ENCODE measurements around the gene LIPE.
"Not testable (repeated sequence)": the region's sequence is repeated elsewhere in the genome, so short reads cannot be mapped to it uniquely, and the experiment has no call there.

The LIPE gene

DNA sequence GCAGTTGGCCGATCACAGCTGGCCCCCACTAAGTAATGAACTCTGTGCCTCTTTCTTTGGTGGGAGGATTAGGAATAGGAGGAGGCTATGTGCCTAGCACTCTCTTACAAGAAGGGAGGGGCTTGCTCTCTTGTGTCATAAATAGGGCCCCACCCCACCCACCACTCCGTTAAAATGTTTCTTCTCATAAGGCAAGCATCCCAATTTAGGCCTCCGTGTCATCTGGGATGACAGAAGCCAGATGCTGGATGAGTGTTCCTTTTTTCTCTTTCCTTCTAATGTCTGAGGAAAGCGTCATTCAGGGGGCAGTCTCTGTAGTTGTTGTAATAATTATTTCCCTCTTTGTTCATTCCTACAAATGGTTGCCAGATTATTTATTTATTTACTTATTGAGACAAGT lies at the start of gene LIPE:
Gene LIPE (minus strand): TSS at position 76 of the 400 bp plus-strand sequence. CDS start 239 bp downstream, outside the sequence.
- DNase-seq, result no peak

- no peak for DNase-seq
Observed at GRCh38 chr19:42475366-42475765, 48.2 kb upstream of the LIPE start.

GRCh38 chr19:42474743-42475142 lies 47.6 kb upstream of the LIPE start:
- no peak for DNase-seq

DNA sequence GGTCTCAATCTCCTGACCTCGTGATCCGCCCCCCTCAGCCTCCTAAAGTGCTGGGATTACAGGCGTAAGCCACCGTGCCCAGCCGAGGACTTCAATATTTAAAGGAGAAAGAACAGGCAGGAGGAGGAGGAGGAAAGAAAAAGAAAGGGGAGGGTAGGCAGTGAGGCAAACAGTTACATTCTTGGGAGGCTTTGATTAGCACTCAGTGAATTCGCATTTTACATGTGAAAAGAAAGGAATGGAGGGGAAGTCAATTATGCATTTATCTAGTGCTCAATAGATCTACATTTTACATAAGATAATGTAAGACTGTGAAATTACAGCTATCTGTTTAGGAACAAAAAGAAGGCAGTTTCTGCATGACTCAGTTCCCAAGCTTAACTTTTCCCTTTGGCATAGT lies 46.5 kb upstream of the LIPE start:
- DNase-seq, result no peak

- DNase-seq, result no peak
Observed at GRCh38 chr19:42472402-42473147, 45.4 kb upstream of the LIPE start.

DNA sequence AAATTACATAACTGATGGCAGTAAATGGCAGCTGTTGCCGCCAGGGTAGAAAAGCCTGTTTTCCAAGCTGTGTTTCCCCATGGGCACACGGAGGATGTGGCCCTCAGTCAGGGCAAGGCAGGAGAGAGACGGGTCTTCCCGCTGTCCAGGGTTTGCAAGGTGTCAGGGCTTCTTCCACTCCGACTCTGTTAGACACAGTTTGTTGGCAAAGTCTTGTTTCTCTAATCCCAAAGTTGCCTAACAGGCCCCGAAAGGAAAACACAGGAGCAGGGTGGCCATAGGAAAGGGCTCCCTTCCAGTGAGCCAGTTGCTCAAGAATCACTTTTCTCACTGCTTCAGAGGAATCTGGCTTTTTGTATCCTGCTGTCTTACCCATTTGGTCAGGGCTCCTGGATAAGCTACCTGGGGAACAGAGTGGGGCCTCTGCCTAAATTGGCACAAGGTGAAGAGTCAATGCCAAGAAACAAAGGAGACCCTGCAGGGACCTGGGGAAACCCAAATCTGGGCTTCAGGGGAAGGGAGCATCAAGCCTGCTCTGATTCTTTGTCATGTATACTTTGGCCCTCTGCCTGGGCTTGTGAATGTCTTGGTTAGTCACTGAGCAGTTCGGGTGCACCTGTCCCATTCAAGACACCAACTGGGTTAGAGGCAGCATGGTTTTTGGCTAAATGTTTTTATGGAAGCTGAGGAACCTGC lies 44.5 kb upstream of the LIPE start:
- no peak for DNase-seq

GRCh38 chr19:42469311-42470235 lies 42.4 kb upstream of the LIPE start:
- no peak for DNase-seq

- no peak for DNase-seq
Observed at GRCh38 chr19:42468273-42468796, 41.1 kb upstream of the LIPE start.

DNA sequence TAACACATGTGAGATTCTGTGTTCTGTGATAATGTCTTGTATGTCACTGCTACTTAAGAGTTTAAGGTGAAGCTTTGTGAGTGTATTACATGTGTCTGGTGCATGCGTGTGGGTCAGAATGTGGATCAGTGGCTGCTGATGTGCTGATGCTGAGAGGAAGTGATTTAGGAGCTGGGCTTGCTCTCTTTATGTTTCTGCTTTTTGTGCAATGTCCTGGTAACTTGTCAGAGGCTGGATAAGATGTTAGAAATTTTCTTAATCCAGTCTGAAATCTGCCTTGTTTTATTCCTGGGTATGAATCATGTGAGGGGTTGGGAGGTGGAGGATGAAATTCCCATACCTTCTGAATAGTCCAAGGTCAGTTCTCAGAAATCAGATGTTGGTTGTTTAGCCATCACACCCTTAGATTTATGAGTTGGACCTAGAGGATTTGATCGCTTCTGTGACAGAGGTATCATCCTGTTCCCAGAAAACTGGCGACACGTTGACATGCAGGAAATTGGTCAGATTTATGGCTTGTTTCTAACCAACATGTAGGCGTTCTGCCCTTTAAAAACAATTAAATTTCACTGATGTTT lies 40.1 kb upstream of the LIPE start:
- DNase-seq, result no peak

- DNase-seq, result no peak
Observed at GRCh38 chr19:42466521-42467182, 39.5 kb upstream of the LIPE start.

DNA sequence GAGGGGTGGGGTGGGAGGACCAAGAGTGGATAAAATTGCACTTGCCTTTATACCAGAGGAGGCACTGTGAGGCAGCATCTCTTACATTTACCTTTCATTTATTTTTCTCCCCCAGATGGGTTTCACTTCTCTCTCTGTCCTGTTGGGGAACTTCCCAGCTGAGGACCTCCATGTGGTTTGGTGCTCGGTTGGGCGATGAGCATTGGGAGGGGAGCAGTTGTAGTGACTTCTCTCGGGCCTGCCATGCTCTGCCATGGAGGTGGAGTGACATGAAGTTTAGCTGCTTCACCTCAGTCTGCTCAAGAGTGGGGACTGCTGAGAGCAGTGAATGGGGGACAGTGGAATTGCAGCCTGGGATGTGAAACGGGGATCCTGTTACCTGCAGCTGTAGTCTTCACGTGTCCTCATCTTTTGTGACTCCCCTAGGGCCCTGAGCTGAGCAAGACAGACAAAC lies 38.7 kb upstream of the LIPE start:
- no peak for DNase-seq

- no peak for DNase-seq
Observed at GRCh38 chr19:42461700-42462324, 34.6 kb upstream of the LIPE start.

DNA sequence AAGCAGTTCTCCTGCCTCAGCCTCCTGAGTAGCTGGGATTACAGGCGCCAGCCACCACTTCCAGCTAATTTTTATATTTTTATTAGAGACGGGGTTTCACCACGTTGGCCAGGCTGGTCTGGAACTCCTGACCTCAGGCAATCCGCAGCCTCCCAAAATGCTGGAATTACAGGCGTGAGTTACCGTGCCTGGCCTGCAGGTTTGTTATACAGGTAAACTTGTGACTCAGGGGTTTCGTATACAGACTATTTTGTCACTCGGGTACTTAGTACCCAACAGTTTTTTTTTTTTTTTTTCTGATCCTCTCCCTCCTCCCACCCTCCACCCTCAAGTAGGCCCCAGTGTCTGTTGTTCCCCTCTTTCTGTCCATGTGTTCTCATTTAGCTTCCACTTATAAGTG lies 34.0 kb upstream of the LIPE start:
- DNase-seq, result not testable (repeated sequence)

- no peak for DNase-seq
Observed at GRCh38 chr19:42459926-42460325, 32.7 kb upstream of the LIPE start.

DNA sequence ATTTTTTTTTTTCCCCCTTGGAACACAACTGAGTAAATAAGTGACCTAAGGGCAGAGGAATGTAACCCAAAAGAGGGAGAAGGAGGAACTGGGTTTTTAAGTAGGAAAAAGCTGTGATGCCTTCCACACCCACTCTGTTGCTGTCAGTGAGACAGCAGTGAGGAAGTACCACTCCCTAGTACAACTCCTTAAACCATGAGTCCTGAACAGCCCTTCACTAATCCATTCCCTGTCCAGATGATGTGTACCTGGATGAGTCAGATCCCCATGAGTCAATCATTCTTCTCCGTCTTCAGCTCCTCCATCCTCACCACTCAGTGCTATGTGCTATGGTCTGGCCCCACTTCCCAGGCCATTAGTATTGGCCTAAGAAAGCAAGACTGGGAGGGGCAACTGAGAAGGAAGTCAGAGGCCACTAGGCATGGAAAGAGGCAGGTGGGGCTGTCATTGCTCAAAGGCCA lies 28.5 kb upstream of the LIPE start:
- DNase-seq, result no peak

DNA sequence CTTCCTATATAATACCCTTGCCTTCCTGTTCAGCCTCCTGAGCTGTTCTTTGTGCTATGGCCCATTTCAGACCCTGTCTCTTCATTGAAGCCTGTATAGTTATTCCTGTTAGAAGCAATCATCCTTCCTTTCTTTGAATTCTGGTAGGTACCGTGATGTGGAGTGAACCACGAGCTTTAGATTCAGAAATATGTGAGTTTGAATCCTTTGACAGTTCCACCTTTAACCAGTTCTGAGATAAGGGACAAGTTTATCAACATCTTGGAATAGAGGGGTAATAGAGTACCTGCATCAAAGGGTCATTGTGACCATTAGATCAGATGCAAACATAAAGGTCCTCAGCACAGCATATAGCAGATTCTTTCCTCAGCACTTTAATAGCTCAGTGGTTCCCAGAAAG lies 27.9 kb upstream of the LIPE start:
- DNase-seq, result no peak

GRCh38 chr19:42452590-42452989 lies 25.4 kb upstream of the LIPE start:
- DNase-seq, result no peak

DNA sequence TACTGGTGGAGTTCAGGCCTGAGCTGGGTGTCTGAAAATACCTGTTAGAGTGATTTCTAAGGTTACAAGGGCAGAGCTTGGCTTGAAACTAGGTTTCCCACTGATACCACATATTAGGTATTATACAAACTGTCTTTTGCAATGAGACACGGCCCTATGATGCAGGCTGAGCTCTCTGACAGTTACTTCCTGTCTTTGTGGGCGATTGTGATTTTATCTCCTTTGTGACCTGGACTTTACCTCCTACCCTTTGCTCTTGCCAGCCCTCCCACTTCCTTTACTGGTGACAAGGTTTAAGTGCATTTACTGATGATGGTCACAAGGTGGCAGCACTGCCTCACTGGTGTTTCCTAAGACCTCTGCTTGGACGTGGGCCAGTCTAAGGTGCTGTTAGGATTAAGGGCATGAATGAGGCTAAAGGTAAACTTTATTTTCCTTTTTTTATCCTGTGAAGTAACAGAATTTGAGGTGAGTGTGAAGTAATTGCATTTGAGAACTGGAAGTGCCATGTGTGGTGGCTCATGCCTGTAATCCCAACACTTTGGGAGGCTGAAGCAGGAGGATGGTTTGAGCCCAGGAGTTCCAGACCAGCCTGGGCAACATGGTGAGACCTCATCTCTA lies 23.2 kb upstream of the LIPE start:
- peak; percentile 53 to 78 for DNase-seq

DNA sequence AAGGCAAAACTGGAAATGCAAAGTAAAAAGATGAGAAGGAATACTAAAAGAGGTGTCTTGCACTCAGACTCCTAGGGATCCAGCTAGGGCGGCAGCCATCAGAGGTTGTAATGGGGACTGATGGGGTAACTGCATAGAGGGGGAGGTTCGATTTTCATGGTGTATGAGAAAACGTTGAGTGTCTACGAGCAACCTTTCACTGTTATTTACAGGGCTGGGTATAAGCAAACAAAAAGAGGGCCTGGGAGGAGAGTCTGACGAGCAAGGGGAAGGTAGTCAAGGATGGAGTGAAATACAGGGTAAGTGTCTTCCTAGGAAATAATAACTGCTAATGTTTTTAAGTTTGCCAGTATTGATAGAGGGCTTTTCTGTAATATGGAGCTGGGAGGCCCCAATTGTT lies 21.1 kb upstream of the LIPE start:
- not testable (repeated sequence) for DNase-seq

GRCh38 chr19:42445948-42446347 lies 18.8 kb upstream of the LIPE start:
- no peak for DNase-seq

GRCh38 chr19:42443944-42444398 lies 16.8 kb upstream of the LIPE start:
- no peak for DNase-seq

Data from stimulated activated CD4-positive, alpha-beta T cell treated with anti-CD3 and anti-CD28 coated beads, Interleukin-4, amount 100 ng/mL, for 4 hours (primary cell).